Hepatocyte (in vitro differentiated cells): Measurements from ENCODE around the gene NVL. TPM values are rescaled to one million over a fixed set of nuclear protein-coding genes. Genes with fewer than 3 reads are reported as not detected.

Source experiments
- DNase-seq: peaks from one replicate; pipeline ENCODE4 v3.0.0-alpha.2; 2016; ENCODE audit warnings: low spot score
- H2AFZ ChIP-seq: fragments of 200-600 bp; sonication (generic); 2 replicates; pipeline ENCODE4 v1.6.0; 2016; ENCODE audit warnings: antibody characterized with exemption, mild to moderate bottlenecking
- H3K27ac ChIP-seq: fragments of 200-600 bp; sonication (generic); 2 replicates; pipeline ENCODE4 v1.5.1; 2016; ENCODE audit warnings: mild to moderate bottlenecking
- H3K27me3 ChIP-seq: fragments of 200-600 bp; sonication (generic); 2 replicates; pipeline ENCODE4 v1.6.1; 2016
- H3K36me3 ChIP-seq: fragments of 200-600 bp; sonication (generic); replicated peaks from 2 replicates; pipeline ENCODE4 v1.5.1; 2016; ENCODE audit warnings: low read depth; ENCODE audit not compliant: insufficient read depth
- H3K4me1 ChIP-seq: fragments of 200-600 bp; sonication (generic); 2 replicates; pipeline ENCODE4 v1.5.1; 2016; ENCODE audit warnings: mild to moderate bottlenecking, moderate library complexity; ENCODE audit not compliant: insufficient read depth
- H3K4me2 ChIP-seq: fragments of 200-600 bp; sonication (generic); 2 replicates; pipeline ENCODE4 v1.6.0; 2016
- H3K4me3 ChIP-seq: fragments of 200-600 bp; sonication (generic); 2 replicates; pipeline ENCODE4 v1.5.1; 2016; ENCODE audit warnings: mild to moderate bottlenecking
- H3K79me2 ChIP-seq: fragments of 200-600 bp; sonication (generic); 2 replicates; pipeline ENCODE4 v1.6.0; 2017; ENCODE audit warnings: mild to moderate bottlenecking
- H3K9me2 ChIP-seq: fragments of 200-600 bp; sonication (generic); replicated peaks from 2 replicates; pipeline ENCODE4 v1.6.0; 2017; ENCODE audit warnings: mild to moderate bottlenecking; ENCODE audit not compliant: insufficient read depth
- H3K9me3 ChIP-seq: fragments of 200-600 bp; sonication (generic); 2 replicates; pipeline ENCODE4 v1.5.1; 2016; ENCODE audit warnings: low read depth, mild to moderate bottlenecking
- H4K20me1 ChIP-seq: fragments of 200-600 bp; sonication (generic); 2 replicates; pipeline ENCODE4 v1.6.0; 2016; ENCODE audit warnings: mild to moderate bottlenecking; ENCODE audit not compliant: insufficient read depth, poor library complexity, severe bottlenecking
- EZH2 ChIP-seq: fragments of 200-600 bp; sonication (generic); IDR thresholded peaks from 2 replicates; pipeline ENCODE4 v1.6.1; 2016; ENCODE audit warnings: antibody characterized with exemption, mild to moderate bottlenecking, borderline replicate concordance
- EZH2phosphoT487 ChIP-seq: fragments of 200-600 bp; sonication (generic); IDR thresholded peaks from one replicate; pipeline ENCODE4 v1.6.1; 2018; ENCODE audit warnings: antibody characterized with exemption, mild to moderate bottlenecking, low read depth, moderate library complexity; ENCODE audit not compliant: unreplicated experiment, severe bottlenecking
- WGBS: methylation state at CpG from one replicate; pipeline ENCODE4 v1.1.6; 2016; ENCODE audit warnings: low lambda C conversion rate; ENCODE audit errors: missing lambda C conversion rate; 5-methylcytosine and 5-hydroxymethylcytosine counted together
- polyA plus RNA-seq: library from polyadenylated mRNA; unstranded; fragments of >200 nt; fragmentation: Nextera tagmentation; extraction: Ambion mirVana; gene quantifications from 2 replicates; pipeline ENCODE4 v1.2.1, GENCODE V29; 2016
- total RNA-seq: library from RNA; depleted of rRNA; stranded (reverse); fragments of >200 nt; gene quantifications from 2 replicates; pipeline ENCODE4 v1.2.3, GENCODE V29; 2014
- TF ChIP-seq, protein P1 (sequence below): fragments of 200-600 bp; sonication (generic); IDR thresholded peaks from 2 replicates; pipeline ENCODE4 v1.5.1; 2016; ENCODE audit warnings: antibody characterized with exemption, mild to moderate bottlenecking; ENCODE audit not compliant: poor library complexity

Gene NVL
- total and polyA plus RNA-seq, 2 experiments from 2014 or later: 15.9 to 34.7 TPM

DNA sequence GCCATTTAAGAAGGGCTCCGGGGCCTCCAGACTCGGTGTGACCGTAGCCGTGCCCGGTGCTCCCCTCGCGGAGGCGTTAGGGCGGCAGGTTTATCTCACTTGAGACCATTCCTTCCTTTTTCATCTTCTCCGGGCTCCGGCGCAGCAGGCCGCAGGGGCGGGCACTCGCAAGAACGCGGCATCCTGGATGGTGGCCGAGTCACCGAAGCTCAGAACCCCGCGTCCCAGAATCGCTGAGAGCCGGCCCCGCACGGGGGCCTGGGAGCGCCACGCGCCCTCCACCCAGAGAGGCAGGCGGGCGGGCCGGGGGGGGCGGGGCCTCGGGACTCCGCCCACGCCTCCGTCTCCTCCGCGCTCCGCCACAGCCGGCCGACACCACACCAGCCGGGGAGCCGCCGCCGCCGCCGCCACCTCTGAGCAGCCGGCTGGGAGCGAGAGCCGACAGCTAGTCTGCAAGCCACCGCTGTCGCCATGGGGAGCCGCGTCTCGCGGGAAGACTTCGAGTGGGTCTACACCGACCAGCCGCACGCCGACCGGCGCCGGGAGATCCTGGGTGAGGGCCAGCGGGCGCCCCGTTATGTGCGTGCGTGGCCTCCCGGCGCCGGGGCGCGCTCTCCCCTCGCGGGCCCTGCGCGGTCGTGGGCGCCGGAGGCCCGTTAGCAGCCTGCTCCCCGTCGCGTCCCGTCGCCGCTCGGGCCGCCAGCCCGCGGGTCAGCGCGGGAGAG, 146.9 kb downstream of the NVL start, which contains the start of gene DEGS1:
TSS of gene DEGS1 (plus strand) at position 375 of the 725 bp plus-strand sequence. CDS start at position 472, 97 bp downstream.
- no peaks in the 10 kb centered on the region for H4K20me1 ChIP-seq
- H3K36me3 ChIP-seq: no peaks in the 10 kb centered on the region
- no peaks in the 10 kb centered on the region for H3K4me1 ChIP-seq
- H3K27ac ChIP-seq: peak within 1 kb of the TSS; percentile 98
- DNase-seq: peak; percentile 92
- under 1% methylated on average over 67 of the region's 94 CpGs for WGBS
- no peaks in the 10 kb centered on the region for H3K9me3 ChIP-seq
- peaks cover 44% of the 10 kb centered on the region for H3K79me2 ChIP-seq
- peak within 1 kb of the TSS; percentile 86 for H3K4me2 ChIP-seq
- H3K4me3 ChIP-seq: peak within 1 kb of the TSS; percentile 99
- peak within 1 kb of the TSS; percentile 73 for H2AFZ ChIP-seq
- TF ChIP-seq EZH2: no peak
- TF ChIP-seq, protein P1, sequence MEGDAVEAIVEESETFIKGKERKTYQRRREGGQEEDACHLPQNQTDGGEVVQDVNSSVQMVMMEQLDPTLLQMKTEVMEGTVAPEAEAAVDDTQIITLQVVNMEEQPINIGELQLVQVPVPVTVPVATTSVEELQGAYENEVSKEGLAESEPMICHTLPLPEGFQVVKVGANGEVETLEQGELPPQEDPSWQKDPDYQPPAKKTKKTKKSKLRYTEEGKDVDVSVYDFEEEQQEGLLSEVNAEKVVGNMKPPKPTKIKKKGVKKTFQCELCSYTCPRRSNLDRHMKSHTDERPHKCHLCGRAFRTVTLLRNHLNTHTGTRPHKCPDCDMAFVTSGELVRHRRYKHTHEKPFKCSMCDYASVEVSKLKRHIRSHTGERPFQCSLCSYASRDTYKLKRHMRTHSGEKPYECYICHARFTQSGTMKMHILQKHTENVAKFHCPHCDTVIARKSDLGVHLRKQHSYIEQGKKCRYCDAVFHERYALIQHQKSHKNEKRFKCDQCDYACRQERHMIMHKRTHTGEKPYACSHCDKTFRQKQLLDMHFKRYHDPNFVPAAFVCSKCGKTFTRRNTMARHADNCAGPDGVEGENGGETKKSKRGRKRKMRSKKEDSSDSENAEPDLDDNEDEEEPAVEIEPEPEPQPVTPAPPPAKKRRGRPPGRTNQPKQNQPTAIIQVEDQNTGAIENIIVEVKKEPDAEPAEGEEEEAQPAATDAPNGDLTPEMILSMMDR: no peak
- TF ChIP-seq EZH2phosphoT487: no peak
- no peaks in the 10 kb centered on the region for H3K9me2 ChIP-seq
- H3K27me3 ChIP-seq: no peaks in the 10 kb centered on the region

DNA sequence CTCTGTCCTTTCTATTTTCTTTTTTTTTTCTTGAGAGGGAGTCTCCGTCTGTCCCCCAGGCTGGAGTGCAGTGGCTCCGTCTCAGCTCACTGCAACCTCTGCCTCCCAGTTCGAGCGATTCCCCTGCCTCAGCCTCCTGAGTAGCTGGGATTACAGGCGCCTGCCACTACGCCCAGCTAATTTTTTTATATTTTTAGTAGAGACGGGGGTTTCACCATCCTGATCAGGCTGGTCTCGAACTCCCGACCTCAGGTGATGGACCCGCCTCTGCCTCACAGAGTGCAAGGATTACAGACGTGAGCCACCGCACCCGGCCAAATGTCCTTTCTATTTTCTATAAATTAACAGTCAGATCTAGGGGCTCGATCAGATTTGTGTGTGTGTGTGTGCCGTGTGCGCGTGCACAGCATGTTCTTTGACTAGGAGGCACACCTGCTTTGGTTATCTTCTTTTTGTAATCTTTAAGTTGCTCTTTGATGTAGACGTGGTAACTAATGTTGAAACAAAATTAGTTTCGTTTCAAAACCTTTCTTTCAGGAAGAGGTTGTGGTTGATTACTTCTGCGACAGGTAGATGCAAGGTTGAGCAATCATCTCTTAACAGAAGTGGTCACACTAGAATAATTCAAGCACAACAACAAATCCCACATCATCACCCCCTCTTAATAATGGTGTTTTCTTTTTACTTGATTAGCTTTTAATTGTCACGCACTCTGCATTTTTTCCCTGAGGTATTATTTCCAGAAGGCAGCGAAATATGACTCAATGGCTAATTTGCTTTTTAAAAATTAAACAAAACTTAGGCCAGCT, 147.7 kb downstream of the NVL start:
- peak overlapping the region; percentile 99 for H3K4me3 ChIP-seq
- TF ChIP-seq EZH2 (no peak), EZH2phosphoT487 (no peak)
- TF ChIP-seq, protein P1: no peak
- WGBS: 80% methylated on average over 22 of the region's 22 CpGs
- peak overlapping the region; percentile 73 for H2AFZ ChIP-seq
- H3K27me3 ChIP-seq: no peaks in the 10 kb centered on the region
- DNase-seq: no peak
- H3K36me3 ChIP-seq: no peaks in the 10 kb centered on the region
- H3K9me2 ChIP-seq: no peaks in the 10 kb centered on the region
- peak overlapping the region; percentile 98 for H3K27ac ChIP-seq
- peak overlapping the region; percentile 86 for H3K4me2 ChIP-seq
- H4K20me1 ChIP-seq: no peaks in the 10 kb centered on the region
- peaks cover 37% of the 10 kb centered on the region for H3K79me2 ChIP-seq
- no peaks in the 10 kb centered on the region for H3K4me1 ChIP-seq
- H3K9me3 ChIP-seq: no peaks in the 10 kb centered on the region

DNA sequence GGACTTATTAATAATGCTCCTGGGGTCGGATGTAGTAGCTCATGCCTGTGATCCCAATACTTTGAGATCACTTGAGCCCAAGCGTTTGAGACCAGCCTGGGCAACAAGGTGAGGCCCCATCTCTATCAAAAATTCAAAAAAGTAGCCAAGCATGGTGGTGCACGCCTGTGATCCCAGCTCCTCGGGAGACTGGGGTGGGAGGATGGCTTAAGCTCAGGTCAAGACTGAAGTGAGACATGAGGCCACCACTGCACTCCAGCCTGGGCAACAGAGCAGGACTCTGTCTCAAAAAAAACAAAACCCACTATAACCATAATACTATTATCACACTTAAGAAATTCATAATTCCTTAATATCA, 148.5 kb downstream of the NVL start:
- H3K36me3 ChIP-seq: no peaks in the 10 kb centered on the region
- no peak overlapping the region for H3K4me3 ChIP-seq
- H3K79me2 ChIP-seq: peaks cover 29% of the 10 kb centered on the region
- H2AFZ ChIP-seq: no peak overlapping the region
- H3K9me3 ChIP-seq: no peaks in the 10 kb centered on the region
- no peaks in the 10 kb centered on the region for H3K4me1 ChIP-seq
- no peak overlapping the region for H3K27ac ChIP-seq
- no peak overlapping the region for H3K4me2 ChIP-seq
- no peak for DNase-seq
- H3K9me2 ChIP-seq: no peaks in the 10 kb centered on the region
- TF ChIP-seq EZH2phosphoT487 (no peak), EZH2 (no peak)
- TF ChIP-seq, protein P1: no peak
- H3K27me3 ChIP-seq: no peaks in the 10 kb centered on the region
- 97% methylated on average over 4 of the region's 4 CpGs for WGBS
- no peaks in the 10 kb centered on the region for H4K20me1 ChIP-seq
